IMR-90 (cell line): ENCODE data around the gene RPTOR. TPM values are rescaled to one million over a fixed set of nuclear protein-coding genes. Genes with fewer than 3 reads are reported as not detected.

ENCODE experiments used
- ATAC-seq: fragments of 200-7000 bp; cut with Tn5 transposase; 2 replicates; pipeline ENCODE4 v1.9.1; 2020; ENCODE audit warnings: low read depth, mild to moderate bottlenecking, moderate library complexity
- BruUV-seq: library from RNA; stranded (reverse); fragments of 400-500 nt; replicated peaks from 2 replicates; lab custom pipeline; 2021; lab: Mats Ljungman, UMichigan
- CTCF ChIA-PET: fragments of 300-600 bp; formaldehyde crosslinking; extraction: SDS; loops from one replicate; lab custom pipeline; 2021; ENCODE audit warnings: antibody characterized with exemption; lab: Yijun Ruan, JAX
- POLR2A ChIA-PET: fragments of 300-600 bp; sonication (Branson Sonifier 250); formaldehyde crosslinking; loops from one replicate; lab custom pipeline; 2022; ENCODE audit warnings: antibody characterized with exemption; ENCODE audit not compliant: unreplicated experiment; lab: Charles Lee
- DNase-seq: peaks from one replicate; pipeline ENCODE4 v3.0.0; 2013
- H2AFZ ChIP-seq: replicated peaks from 2 replicates; pipeline ENCODE3; 2013; ENCODE audit warnings: low read length, mild to moderate bottlenecking; ENCODE audit not compliant: poor library complexity
- H2AK5ac ChIP-seq: 2 replicates; pipeline ENCODE4 v1.6.1; 2013; ENCODE audit warnings: low read depth, low read length, inconsistent platforms
- H2AK9ac ChIP-seq: replicated peaks from 2 replicates; pipeline ENCODE3; 2013; ENCODE audit warnings: mild to moderate bottlenecking, low read depth, low read length, moderate library complexity; ENCODE audit not compliant: poor library complexity
- H2BK120ac ChIP-seq: 2 replicates; pipeline ENCODE4 v1.6.1; 2013; ENCODE audit warnings: low read depth, low read length, inconsistent platforms
- H2BK15ac ChIP-seq: 3 replicates; pipeline ENCODE4 v1.6.1; 2013; ENCODE audit warnings: low read depth, low read length, inconsistent platforms
- H2BK20ac ChIP-seq: 2 replicates; pipeline ENCODE4 v1.6.1; 2013; ENCODE audit warnings: low read depth, mild to moderate bottlenecking, inconsistent platforms, low read length, moderate library complexity
- H2BK5ac ChIP-seq: 2 replicates; pipeline ENCODE4 v1.6.1; 2013; ENCODE audit warnings: mild to moderate bottlenecking, low read depth, low read length, inconsistent platforms; ENCODE audit not compliant: poor library complexity, severe bottlenecking
- H3K14ac ChIP-seq: replicated peaks from 2 replicates; pipeline ENCODE4 v1.6.1; 2013; ENCODE audit warnings: low read depth, low read length, inconsistent platforms
- H3K18ac ChIP-seq: 2 replicates; pipeline ENCODE4 v1.6.1; 2013; ENCODE audit warnings: low read depth, low read length, control low read depth
- H3K23ac ChIP-seq: 2 replicates; pipeline ENCODE4 v1.6.1; 2013; ENCODE audit warnings: low read depth, low read length, inconsistent platforms
- H3K27ac ChIP-seq: 2 replicates; pipeline ENCODE4 v1.5.1; 2013; ENCODE audit warnings: mild to moderate bottlenecking, control low read depth, low read length; ENCODE audit not compliant: insufficient read depth
- H3K27me3 ChIP-seq: 2 replicates; pipeline ENCODE4 v1.6.1; 2013; ENCODE audit warnings: low read length; ENCODE audit not compliant: control insufficient read depth, insufficient read depth
- H3K36me3 ChIP-seq: 2 replicates; pipeline ENCODE4 v1.6.1; 2013; ENCODE audit warnings: low read length, mixed read lengths; ENCODE audit not compliant: control insufficient read depth, insufficient read depth
- H3K4ac ChIP-seq: 2 replicates; pipeline ENCODE4 v1.6.1; 2013; ENCODE audit warnings: low read depth, low read length, inconsistent platforms
- H3K4me1 ChIP-seq: 2 replicates; pipeline ENCODE4 v1.6.1; 2013; ENCODE audit warnings: low read length, mixed read lengths; ENCODE audit not compliant: control insufficient read depth, insufficient read depth
- H3K4me2 ChIP-seq: 2 replicates; pipeline ENCODE4 v1.6.1; 2013; ENCODE audit warnings: low read depth, mild to moderate bottlenecking, control low read depth, low read length, moderate library complexity
- H3K4me3 ChIP-seq: 2 replicates; pipeline ENCODE4 v1.5.1; 2013; ENCODE audit warnings: low read depth, mild to moderate bottlenecking, control low read depth, low read length, moderate library complexity; ENCODE audit not compliant: insufficient read depth
- H3K56ac ChIP-seq: 2 replicates; pipeline ENCODE4 v1.6.1; 2013; ENCODE audit warnings: low read length, inconsistent platforms; ENCODE audit not compliant: insufficient read depth; ENCODE audit errors: extremely low read depth
- H3K79me1 ChIP-seq, 2 experiments: 2 replicates each; pipeline ENCODE4 v1.6.1; 2013; ENCODE audit warnings: low read length in 2 of 2, inconsistent platforms in 1 of 2, low read depth in 1 of 2
- H3K9ac ChIP-seq: 2 replicates; pipeline ENCODE4 v1.6.1; 2013; ENCODE audit warnings: low read depth, low read length, control low read depth
- H3K9me1 ChIP-seq: 2 replicates; pipeline ENCODE4 v1.6.1; 2013; ENCODE audit warnings: low read length, inconsistent platforms; ENCODE audit not compliant: insufficient read depth
- H3K9me3 ChIP-seq: 2 replicates; pipeline ENCODE4 v1.6.1; 2013; ENCODE audit warnings: low read length; ENCODE audit not compliant: control insufficient read depth, insufficient read depth
- H4K20me1 ChIP-seq: 2 replicates; pipeline ENCODE4 v1.6.1; 2013; ENCODE audit warnings: low read length, inconsistent platforms; ENCODE audit not compliant: insufficient read depth
- H4K5ac ChIP-seq: 2 replicates; pipeline ENCODE4 v1.6.1; 2013; ENCODE audit warnings: mild to moderate bottlenecking, low read depth, low read length, control low read depth
- H4K8ac ChIP-seq, 2 experiments: 2 replicates each; pipeline ENCODE4 v1.6.1; 2013; ENCODE audit warnings: low read depth in 2 of 2, low read length in 2 of 2, control low read depth in 1 of 2, inconsistent platforms in 1 of 2
- H4K91ac ChIP-seq: 2 replicates; pipeline ENCODE4 v1.6.1; 2013; ENCODE audit warnings: low read depth, low read length, inconsistent platforms; ENCODE audit not compliant: insufficient read depth
- BHLHE40 ChIP-seq: fragments of 150-350 bp; IDR thresholded peaks from 2 replicates; pipeline ENCODE4 v1.6.1; 2016; ENCODE audit warnings: mild to moderate bottlenecking, low read depth, low read length
- CHD1 ChIP-seq: IDR thresholded peaks from 2 replicates; pipeline ENCODE4 v1.6.1; 2012; ENCODE audit warnings: low read depth, low read length, improper control_type of control experiment
- CTCF ChIP-seq: conservative IDR thresholded peaks from 2 replicates; pipeline ENCODE4 v1.5.1; 2012; ENCODE audit warnings: mild to moderate bottlenecking, low read depth, low read length, improper control_type of control experiment
- FOS ChIP-seq: fragments of 150-350 bp; IDR thresholded peaks from 2 replicates; pipeline ENCODE4 v1.6.1; 2016; ENCODE audit warnings: low read depth, low read length
- MAZ ChIP-seq: IDR thresholded peaks from 2 replicates; pipeline ENCODE4 v1.6.1; 2012; ENCODE audit warnings: low read depth, mild to moderate bottlenecking, low read length, improper control_type of control experiment, moderate library complexity, borderline replicate concordance
- MXI1 ChIP-seq: IDR thresholded peaks from 2 replicates; pipeline ENCODE4 v1.6.1; 2012; ENCODE audit warnings: low read depth, mild to moderate bottlenecking, low read length, moderate library complexity, borderline replicate concordance
- RAD21 ChIP-seq: IDR thresholded peaks from 2 replicates; pipeline ENCODE4 v1.6.1; 2012; ENCODE audit warnings: low read length, improper control_type of control experiment
- SMC3 ChIP-seq: fragments of 150-350 bp; IDR thresholded peaks from 2 replicates; pipeline ENCODE4 v1.6.1; 2016; ENCODE audit warnings: low read depth, mild to moderate bottlenecking, antibody characterized with exemption, low read length, moderate library complexity
- USF2 ChIP-seq: fragments of 150-350 bp; IDR thresholded peaks from 2 replicates; pipeline ENCODE4 v1.6.1; 2017; ENCODE audit warnings: mild to moderate bottlenecking, antibody characterized with exemption, low read length, low read depth
- WGBS, 2 experiments: methylation state at CpG; one replicate each; pipeline versions ENCODE4 v1.1.5 to v1.1.7; 2013; ENCODE audit warnings: missing lambda C conversion rate in 2 of 2; ENCODE audit not compliant: insufficient read length in 1 of 2; ENCODE audit errors: extremely low coverage in 2 of 2; 5-methylcytosine and 5-hydroxymethylcytosine counted together
- dilution Hi-C: fragments of 300-500 bp; cut with HindIII; formaldehyde crosslinking; loops from one replicate; pipeline ENCODE4 v1.14.3; 2018; ENCODE audit warnings: low sequenced_read_pairs; ENCODE audit not compliant: unreplicated experiment
- in situ Hi-C: fragments of 300-500 bp; cut with MboI; formaldehyde crosslinking; loops from 3 replicates; pipeline ENCODE4 v1.14.3; 2019; ENCODE audit warnings: low sequenced_read_pairs, inconsistent platforms, mixed read lengths
- intact Hi-C: fragments of 100-400 bp; cut with micrococcal nuclease; formaldehyde crosslinking; loops from 2 replicates; pipeline ENCODE4 v1.10.0; 2022
- polyA plus RNA-seq, 3 experiments: library from polyadenylated mRNA; depleted of rRNA; stranded (reverse); fragments of >200 nt; gene quantifications; 2 replicates each; pipeline ENCODE4 v1.2.3, GENCODE V29; 2012; ENCODE audit warnings: low replicate concordance in 1 of 3
- total RNA-seq: library from RNA; depleted of rRNA; stranded (reverse); fragments of >200 nt; gene quantifications from 2 replicates; pipeline ENCODE4 v1.2.3, GENCODE V29; 2012

Gene RPTOR
- total and polyA plus RNA-seq, 2 of the 4 experiments (the other 2 are of a cell fraction), result 10.8 to 14.7 TPM

GRCh38 chr17:80758481-80759376 lies 214.1 kb downstream of the RPTOR start:
- DNase-seq, result peak; percentile 39
- peak overlapping the region; percentile 62 for H2BK5ac ChIP-seq

More at GRCh38 chr17:80758481-80759376, 214.1 kb downstream of the RPTOR start:
- Histone ChIP-seq H3K27ac (peak overlapping the region; percentile 24), H2BK15ac (peak overlapping the region; percentile 59), H4K5ac (peak overlapping the region; percentile 76), H4K91ac (peak overlapping the region; percentile 82), H3K4ac (peak overlapping the region; percentile 95), H2AK5ac (peak overlapping the region; percentile 93), H3K9me3 (no peaks in the 10 kb centered on the region), H4K8ac (peak overlapping the region; percentile 3 to 82), H2BK120ac (peak overlapping the region; percentile 95), H3K14ac (peak overlapping the region; percentile 89), H3K4me1 (peaks cover 24% of the 10 kb centered on the region), H2BK20ac (peak overlapping the region; percentile 86), H4K20me1 (no peaks in the 10 kb centered on the region), H3K23ac (peak overlapping the region; percentile 76; the same call in 1 of the 2 replicates), H3K4me3 (no peak overlapping the region), H3K56ac (peak overlapping the region; percentile 46; the same call in 1 of the 2 replicates), H2AFZ (peak overlapping the region; percentile 52), H3K9ac (no peak overlapping the region), H3K9me1 (peaks cover 26% of the 10 kb centered on the region), H3K79me1 (peaks cover 18 to 63% of the 10 kb centered on the region in 2 experiments), H3K18ac (peak overlapping the region; percentile 81), H2AK9ac (peak overlapping the region; percentile 83), H3K36me3 (peaks cover 12% of the 10 kb centered on the region), H3K27me3 (no peaks in the 10 kb centered on the region), H3K4me2 (no peak overlapping the region)
- POLR2A ChIA-PET, result no interaction called here
- dilution Hi-C loops, result no loop called here
- CTCF ChIA-PET, result no interaction called here
- no TSS peak for BruUV-seq
- WGBS, 2 experiments, result 60% methylated on average over 12 of the region's 18 CpGs; no CpG with 5 or more reads in 1 of the 2 experiments
- TF ChIP-seq BHLHE40 (no peak), USF2 (no peak), MXI1 (no peak), SMC3 (no peak), CHD1 (no peak), MAZ (no peak), RAD21 (no peak), CTCF (no peak), FOS (no peak)
- intact Hi-C loops, result no loop called here
- in situ Hi-C loops, result no loop called here
- peak; percentile 31; the same call in 1 of the 2 replicates for ATAC-seq
